Measurements from ENCODE around the gene SPINK8. TPM values are rescaled to one million over a fixed set of nuclear protein-coding genes. Genes with fewer than 3 reads are reported as not detected.
"Not testable (repeated sequence)": the region's sequence is repeated elsewhere in the genome, so short reads cannot be mapped to it uniquely, and the experiment has no call there.

Gene SPINK8
- total RNA-seq, 1 donor from 2014 or later = not detected

GRCh38 chr3:48343432-48343831 lies 10.0 kb upstream of the SPINK8 start:
- H3K9ac ChIP-seq = no peak overlapping the region
- H3K4me3 ChIP-seq = no peak overlapping the region
- H3K36me3 ChIP-seq = no peaks in the 10 kb centered on the region
- Mint-ChIP-seq H3K27me3 (ENCODE audit: insufficient read depth, low read depth) (no peaks in the 10 kb centered on the region), H3K9me3 (no peaks in the 10 kb centered on the region), H3K4me3 (no peak overlapping the region), H3K36me3 (no peaks in the 10 kb centered on the region), H3K27ac (no peak overlapping the region), H3K4me1 (no peaks in the 10 kb centered on the region)
- no peaks in the 10 kb centered on the region for H4K20me1 ChIP-seq (ENCODE audit: low read depth)
- H3K27ac ChIP-seq = no peak overlapping the region
- H3F3A ChIP-seq (ENCODE audit: low read depth) = no peaks in the 10 kb centered on the region
- no peak overlapping the region for H3K4me2 ChIP-seq
- no peak for TF ChIP-seq CTCF (IDR thresholded peaks at IDR 0.05)
- TF ChIP-seq EZH2phosphoT487 (IDR thresholded peaks at IDR 0.05) = no peak
- no peak for TF ChIP-seq EZH2 (IDR thresholded peaks at IDR 0.05)
- no peaks in the 10 kb centered on the region for H3K4me1 ChIP-seq
- H3K27me3 ChIP-seq = peaks cover 12% of the 10 kb centered on the region
- DNase-seq (ENCODE audit: low spot score) = no peak
- no peak overlapping the region for H2AFZ ChIP-seq (replicated peaks)
- no peaks in the 10 kb centered on the region for H3K9me3 ChIP-seq (ENCODE audit: low read depth)
- no peaks in the 10 kb centered on the region for H3K79me2 ChIP-seq (ENCODE audit: low read depth)

- no peak for TF ChIP-seq EZH2 (IDR thresholded peaks at IDR 0.05)
- TF ChIP-seq CTCF (IDR thresholded peaks at IDR 0.05) = no peak
- TF ChIP-seq EZH2phosphoT487 (IDR thresholded peaks at IDR 0.05) = no peak
- H3K4me3 Mint-ChIP-seq = no peak overlapping the region
- peaks cover 3% of the 10 kb centered on the region for H3K4me1 Mint-ChIP-seq
- Histone ChIP-seq H3K36me3 (no peaks in the 10 kb centered on the region), H3F3A (ENCODE audit: low read depth) (no peaks in the 10 kb centered on the region), H3K9me3 (ENCODE audit: low read depth) (no peaks in the 10 kb centered on the region), H3K27me3 (no peaks in the 10 kb centered on the region), H3K79me2 (ENCODE audit: low read depth) (no peaks in the 10 kb centered on the region), H3K4me2 (no peak overlapping the region), H3K4me3 (no peak overlapping the region), H2AFZ (replicated peaks) (no peak overlapping the region), H3K27ac (no peak overlapping the region), H3K9ac (no peak overlapping the region), H3K4me1 (peaks cover 3% of the 10 kb centered on the region), H4K20me1 (ENCODE audit: low read depth) (no peaks in the 10 kb centered on the region)
- H3K27ac Mint-ChIP-seq = no peak overlapping the region
- peaks cover 3% of the 10 kb centered on the region for H3K9me3 Mint-ChIP-seq
- peaks cover 2% of the 10 kb centered on the region for H3K27me3 Mint-ChIP-seq (ENCODE audit: insufficient read depth, low read depth)
- no peak for DNase-seq (ENCODE audit: low spot score)
- H3K36me3 Mint-ChIP-seq = no peaks in the 10 kb centered on the region
Observed at GRCh38 chr3:48338635-48339034, 5.2 kb upstream of the SPINK8 start.

DNA sequence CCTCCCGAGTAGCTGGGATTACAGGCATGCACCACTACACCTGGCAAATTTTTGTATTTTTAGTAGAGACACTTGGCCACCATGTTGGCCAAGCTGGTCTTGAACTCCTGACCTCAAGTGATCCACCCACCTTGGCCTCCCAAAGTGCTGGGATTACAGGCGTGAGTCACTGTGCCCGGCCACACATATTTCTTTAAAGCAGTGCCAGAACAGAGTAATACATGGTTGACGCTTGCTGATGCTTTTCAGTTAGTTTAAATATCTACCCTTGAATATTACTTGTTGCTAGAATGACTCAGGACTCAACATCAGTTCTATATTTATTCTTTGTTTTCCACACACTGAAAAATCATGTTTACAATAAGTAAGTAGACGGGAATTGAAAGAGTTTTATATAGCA lies 4.1 kb upstream of the SPINK8 start:
- H3K9me3 ChIP-seq (ENCODE audit: low read depth); H3K4me3 Mint-ChIP-seq; DNase-seq (ENCODE audit: low spot score); H3K79me2 ChIP-seq (ENCODE audit: low read depth); H3K36me3 ChIP-seq; H3K36me3 Mint-ChIP-seq; H2AFZ ChIP-seq (replicated peaks); H3K4me3 ChIP-seq; H3K27me3 Mint-ChIP-seq (ENCODE audit: insufficient read depth, low read depth); H3K27ac Mint-ChIP-seq; H3F3A ChIP-seq (ENCODE audit: low read depth); H3K4me2 ChIP-seq; H3K27me3 ChIP-seq; H3K27ac ChIP-seq; H3K9me3 Mint-ChIP-seq; H3K4me1 ChIP-seq; H3K9ac ChIP-seq; H4K20me1 ChIP-seq (ENCODE audit: low read depth): not testable (repeated sequence)
- peaks cover 12% of the 10 kb centered on the region for H3K4me1 Mint-ChIP-seq

GRCh38 chr3:48335286-48335685 lies 1.8 kb upstream of the SPINK8 start:
- not testable (repeated sequence) for H3K4me1 ChIP-seq; H3K36me3 ChIP-seq; H3K4me3 Mint-ChIP-seq; H3K9me3 ChIP-seq (ENCODE audit: low read depth); H2AFZ ChIP-seq (replicated peaks); H4K20me1 ChIP-seq (ENCODE audit: low read depth); H3K4me3 ChIP-seq; H3F3A ChIP-seq (ENCODE audit: low read depth); H3K9ac ChIP-seq; H3K36me3 Mint-ChIP-seq; DNase-seq (ENCODE audit: low spot score); H3K79me2 ChIP-seq (ENCODE audit: low read depth); H3K27me3 ChIP-seq; H3K27me3 Mint-ChIP-seq (ENCODE audit: insufficient read depth, low read depth); H3K9me3 Mint-ChIP-seq; H3K27ac Mint-ChIP-seq; H3K27ac ChIP-seq; H3K4me2 ChIP-seq
- peaks cover 16% of the 10 kb centered on the region for H3K4me1 Mint-ChIP-seq
